ENCODE measurements around the gene NAV3.

Gene NAV3

DNA sequence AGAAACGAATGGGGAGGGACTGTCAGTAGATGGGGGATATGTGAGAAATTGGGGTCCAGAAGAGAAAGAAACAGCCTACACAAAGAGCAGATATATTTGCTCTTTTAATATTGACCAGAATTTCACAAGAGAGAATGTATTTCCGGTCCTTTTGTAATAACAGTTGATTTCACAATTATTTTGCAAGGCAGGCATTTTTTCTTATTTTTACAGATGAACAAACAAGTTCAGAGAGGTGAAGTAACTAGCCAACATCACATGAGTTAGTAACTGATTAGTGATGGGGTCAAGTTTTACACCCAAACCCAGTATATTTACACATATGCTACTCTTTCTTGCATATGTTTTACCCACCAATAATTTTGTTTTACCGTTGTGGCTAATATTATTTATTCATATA is 188.2 kb downstream of the NAV3 start:
- DNase-seq (ENCODE audit: extremely low spot score) = no peak
- ChIA-PET POLR2A (no interaction called here), CTCF (no interaction called here)
- TF ChIP-seq HDGF (IDR thresholded peaks at IDR 0.05; ENCODE audit: borderline replicate concordance) (no peak), SP1 (IDR thresholded peaks at IDR 0.05) (no peak), ELF4 (IDR thresholded peaks at IDR 0.05) (no peak), BHLHE40 (IDR thresholded peaks at IDR 0.05; ENCODE audit: borderline replicate concordance) (no peak), SUZ12 (IDR thresholded peaks at IDR 0.05) (no peak), L3MBTL2 (conservative IDR thresholded peaks at IDR 0.05) (no peak), ZNF384 (IDR thresholded peaks at IDR 0.05) (no peak), ARNT (IDR thresholded peaks at IDR 0.05) (no peak), LEF1 (IDR thresholded peaks at IDR 0.05; ENCODE audit: borderline replicate concordance) (no peak), FOXK2 (IDR thresholded peaks at IDR 0.05) (no peak), FOXA1 (IDR thresholded peaks at IDR 0.05) (no peak), CTBP1 (IDR thresholded peaks at IDR 0.05; ENCODE audit: borderline replicate concordance) (no peak), TARDBP (IDR thresholded peaks at IDR 0.05) (no peak), FOXM1 (IDR thresholded peaks at IDR 0.05; ENCODE audit: borderline replicate concordance) (no peak), NFRKB (IDR thresholded peaks at IDR 0.05) (no peak)
- TF ChIP-seq, protein P1, sequence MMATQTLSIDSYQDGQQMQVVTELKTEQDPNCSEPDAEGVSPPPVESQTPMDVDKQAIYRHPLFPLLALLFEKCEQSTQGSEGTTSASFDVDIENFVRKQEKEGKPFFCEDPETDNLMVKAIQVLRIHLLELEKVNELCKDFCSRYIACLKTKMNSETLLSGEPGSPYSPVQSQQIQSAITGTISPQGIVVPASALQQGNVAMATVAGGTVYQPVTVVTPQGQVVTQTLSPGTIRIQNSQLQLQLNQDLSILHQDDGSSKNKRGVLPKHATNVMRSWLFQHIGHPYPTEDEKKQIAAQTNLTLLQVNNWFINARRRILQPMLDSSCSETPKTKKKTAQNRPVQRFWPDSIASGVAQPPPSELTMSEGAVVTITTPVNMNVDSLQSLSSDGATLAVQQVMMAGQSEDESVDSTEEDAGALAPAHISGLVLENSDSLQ (IDR thresholded peaks at IDR 0.05) = no peak

DNA sequence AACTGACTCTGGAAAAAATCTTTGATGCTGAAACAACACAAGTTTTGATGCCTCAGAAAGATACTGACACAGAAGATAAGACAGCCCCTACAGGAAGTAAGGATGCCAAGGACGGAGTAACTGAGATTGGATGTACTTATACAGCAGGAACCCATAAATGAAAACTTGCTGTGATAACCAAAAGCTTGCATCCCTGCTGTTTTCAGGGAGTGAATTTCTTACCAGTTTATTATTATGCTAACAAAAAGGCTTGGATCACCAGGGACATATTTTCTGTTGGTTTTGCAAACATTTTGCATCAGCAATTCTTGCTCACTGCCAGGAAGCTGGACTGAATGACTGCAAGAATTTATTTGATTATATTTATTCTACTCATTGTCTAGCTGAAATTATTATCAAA is 197.7 kb downstream of the NAV3 start:
- no peak for TF ChIP-seq FOXA1 (IDR thresholded peaks at IDR 0.05)
- no peak for TF ChIP-seq CTBP1 (IDR thresholded peaks at IDR 0.05; ENCODE audit: borderline replicate concordance)
- TF ChIP-seq HDGF (IDR thresholded peaks at IDR 0.05; ENCODE audit: borderline replicate concordance) = no peak
- no peak for TF ChIP-seq L3MBTL2 (conservative IDR thresholded peaks at IDR 0.05)
- no peak for TF ChIP-seq NFRKB (IDR thresholded peaks at IDR 0.05)
- TF ChIP-seq, protein P1 (IDR thresholded peaks at IDR 0.05) = no peak
- no peak for TF ChIP-seq SUZ12 (IDR thresholded peaks at IDR 0.05)
- no peak for TF ChIP-seq FOXM1 (IDR thresholded peaks at IDR 0.05; ENCODE audit: borderline replicate concordance)
- no peak for DNase-seq (ENCODE audit: extremely low spot score)
- POLR2A ChIA-PET = no interaction called here
- CTCF ChIA-PET = no interaction called here

DNA sequence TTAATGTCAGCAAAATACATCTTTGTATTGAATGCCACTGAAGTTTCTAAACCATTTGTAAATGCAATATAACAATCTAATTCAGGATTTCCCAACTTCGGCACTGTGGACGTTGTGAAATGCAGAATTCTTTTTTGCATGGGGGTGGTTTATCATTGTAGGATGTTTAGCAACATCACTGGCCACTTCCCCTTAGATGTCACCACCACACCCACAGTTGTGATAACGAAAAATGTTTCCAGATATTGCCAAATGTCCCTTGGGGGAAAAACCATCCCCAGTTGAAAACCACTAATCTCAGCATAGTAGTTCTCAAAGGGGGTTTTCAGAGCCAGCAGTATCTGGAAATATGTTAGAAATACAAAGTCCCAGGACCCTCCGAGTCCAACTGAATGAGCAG is 203.3 kb downstream of the NAV3 start:
- TF ChIP-seq SP1 (IDR thresholded peaks at IDR 0.05) = no peak
- TF ChIP-seq FOXA1 (IDR thresholded peaks at IDR 0.05) = no peak
- POLR2A ChIA-PET = no interaction called here
- CTCF ChIA-PET = no interaction called here
- no peak for DNase-seq (ENCODE audit: extremely low spot score)

DNA sequence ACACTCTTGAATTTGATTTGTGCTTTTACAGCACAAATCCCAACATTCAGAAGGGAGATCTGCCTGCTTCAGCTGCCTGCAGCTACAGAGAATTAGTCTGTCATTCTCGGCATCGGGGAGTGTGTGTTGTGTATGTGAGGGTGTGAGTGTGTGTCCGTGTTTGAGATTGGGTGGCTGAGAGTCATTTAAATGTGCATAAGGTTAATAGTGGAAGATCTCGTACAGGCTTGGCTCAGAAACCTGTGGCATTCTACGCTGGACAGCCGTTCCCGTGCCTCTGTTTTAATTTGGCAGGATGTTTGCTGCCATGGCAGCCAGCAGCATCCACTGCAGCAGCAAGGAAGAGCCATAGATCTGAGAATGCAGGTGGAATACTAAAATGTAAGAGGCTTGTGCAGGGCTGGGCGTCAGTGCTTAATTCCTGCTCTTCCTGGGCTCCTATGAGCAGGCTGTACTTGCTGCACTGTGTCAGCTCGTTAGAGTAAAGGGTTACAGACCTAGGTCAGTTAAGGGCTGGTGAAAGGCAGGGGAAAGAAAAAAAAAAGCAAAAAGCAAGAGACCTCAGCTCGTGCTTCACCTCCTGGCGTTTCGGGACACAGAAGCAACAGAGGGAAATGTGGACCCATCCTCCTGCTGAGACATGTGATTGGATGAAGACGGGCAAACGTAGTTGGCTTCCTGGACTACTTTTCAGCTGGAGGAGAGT is 205.4 kb downstream of the NAV3 start:
- peak; percentile 11 for DNase-seq (ENCODE audit: extremely low spot score)
- ChIA-PET POLR2A (no interaction called here), CTCF (no interaction called here)
- TF ChIP-seq ZNF384 (IDR thresholded peaks at IDR 0.05) = no peak

DNA sequence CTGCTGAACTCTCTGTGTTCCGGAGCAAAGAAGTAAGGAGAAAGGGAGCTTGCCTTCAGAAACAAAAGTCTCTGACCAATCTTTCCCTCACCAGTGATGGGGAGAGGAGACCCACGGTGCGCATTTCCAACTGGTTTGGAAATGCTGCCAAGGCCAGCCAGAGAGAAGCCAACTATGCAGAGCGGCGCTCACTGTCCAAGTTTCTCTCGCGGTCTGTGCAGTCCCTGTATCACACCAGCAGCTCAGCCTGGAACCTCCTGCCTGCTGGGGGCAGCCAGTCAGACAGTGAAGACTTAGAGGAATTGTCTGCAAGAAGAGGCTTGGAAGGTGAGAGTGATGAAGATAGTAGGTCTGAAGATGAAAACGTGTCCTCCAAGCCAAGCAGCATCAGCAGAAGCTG is 206.2 kb downstream of the NAV3 start:
- CTCF ChIA-PET = no interaction called here
- no peak for TF ChIP-seq CTBP1 (IDR thresholded peaks at IDR 0.05; ENCODE audit: borderline replicate concordance)
- TF ChIP-seq FOXM1 (IDR thresholded peaks at IDR 0.05; ENCODE audit: borderline replicate concordance) = no peak
- no peak for TF ChIP-seq SP1 (IDR thresholded peaks at IDR 0.05)
- no peak for TF ChIP-seq BHLHE40 (IDR thresholded peaks at IDR 0.05; ENCODE audit: borderline replicate concordance)
- TF ChIP-seq TARDBP (IDR thresholded peaks at IDR 0.05) = no peak
- no peak for TF ChIP-seq ELF4 (IDR thresholded peaks at IDR 0.05)
- TF ChIP-seq FOXA1 (IDR thresholded peaks at IDR 0.05) = no peak
- no peak for TF ChIP-seq LEF1 (IDR thresholded peaks at IDR 0.05; ENCODE audit: borderline replicate concordance)
- TF ChIP-seq ZNF384 (IDR thresholded peaks at IDR 0.05) = no peak
- no peak for TF ChIP-seq HDGF (IDR thresholded peaks at IDR 0.05; ENCODE audit: borderline replicate concordance)
- TF ChIP-seq FOXK2 (IDR thresholded peaks at IDR 0.05) = no peak
- no peak for TF ChIP-seq SUZ12 (IDR thresholded peaks at IDR 0.05)
- TF ChIP-seq ARNT (IDR thresholded peaks at IDR 0.05) = no peak
- no peak for TF ChIP-seq L3MBTL2 (conservative IDR thresholded peaks at IDR 0.05)
- no peak for DNase-seq (ENCODE audit: extremely low spot score)
- POLR2A ChIA-PET = no interaction called here

DNA sequence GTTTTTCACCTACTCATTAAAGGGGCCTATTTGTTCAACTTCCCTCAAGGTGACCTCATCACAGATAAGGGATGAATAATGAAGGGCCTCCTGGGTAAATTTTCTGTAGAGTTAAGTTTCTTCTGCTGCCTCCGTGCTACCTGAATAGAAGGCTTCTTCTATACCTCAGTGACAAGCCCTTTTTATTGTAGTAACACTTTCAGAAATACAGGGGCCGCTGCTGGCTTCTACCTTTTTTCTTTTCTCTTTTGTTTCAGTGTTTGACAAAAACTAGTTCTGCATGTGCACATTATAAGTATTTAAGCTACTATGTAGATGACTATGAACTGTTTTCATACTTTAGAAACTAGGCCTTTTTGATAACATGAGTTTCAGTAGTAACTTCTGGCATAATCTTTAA is 207.0 kb downstream of the NAV3 start:
- TF ChIP-seq CTBP1 (IDR thresholded peaks at IDR 0.05; ENCODE audit: borderline replicate concordance) (no peak), SUZ12 (IDR thresholded peaks at IDR 0.05) (no peak)
- no peak for DNase-seq (ENCODE audit: extremely low spot score)
- CTCF ChIA-PET = no interaction called here
- POLR2A ChIA-PET = no interaction called here

DNA sequence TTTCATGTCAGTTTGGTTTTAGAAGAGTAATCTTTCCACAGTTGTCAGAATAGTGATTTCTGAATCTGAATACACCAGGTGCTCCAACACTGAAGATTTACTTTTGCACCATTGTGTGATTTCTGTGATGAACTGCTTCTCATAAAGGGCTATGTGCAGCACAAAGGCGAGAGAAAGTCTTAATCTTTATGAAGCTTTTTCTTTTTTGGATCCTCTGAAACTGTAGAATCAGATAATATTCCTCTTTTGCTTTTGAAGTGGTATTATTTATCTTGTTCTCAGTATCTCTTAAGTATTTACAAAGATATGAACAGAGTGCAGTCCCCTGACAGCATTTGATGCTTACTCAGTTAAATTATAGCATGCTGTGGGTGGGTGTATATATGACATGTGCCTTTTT is 207.8 kb downstream of the NAV3 start:
- CTCF ChIA-PET = no interaction called here
- POLR2A ChIA-PET = no interaction called here
- no peak for DNase-seq (ENCODE audit: extremely low spot score)
- TF ChIP-seq ZNF384 (IDR thresholded peaks at IDR 0.05) (no peak), NFRKB (IDR thresholded peaks at IDR 0.05) (no peak), FOXA1 (IDR thresholded peaks at IDR 0.05) (no peak), ARNT (IDR thresholded peaks at IDR 0.05) (no peak), LEF1 (IDR thresholded peaks at IDR 0.05; ENCODE audit: borderline replicate concordance) (no peak), FOXK2 (IDR thresholded peaks at IDR 0.05) (no peak), TARDBP (IDR thresholded peaks at IDR 0.05) (no peak), SP1 (IDR thresholded peaks at IDR 0.05) (no peak)

DNA sequence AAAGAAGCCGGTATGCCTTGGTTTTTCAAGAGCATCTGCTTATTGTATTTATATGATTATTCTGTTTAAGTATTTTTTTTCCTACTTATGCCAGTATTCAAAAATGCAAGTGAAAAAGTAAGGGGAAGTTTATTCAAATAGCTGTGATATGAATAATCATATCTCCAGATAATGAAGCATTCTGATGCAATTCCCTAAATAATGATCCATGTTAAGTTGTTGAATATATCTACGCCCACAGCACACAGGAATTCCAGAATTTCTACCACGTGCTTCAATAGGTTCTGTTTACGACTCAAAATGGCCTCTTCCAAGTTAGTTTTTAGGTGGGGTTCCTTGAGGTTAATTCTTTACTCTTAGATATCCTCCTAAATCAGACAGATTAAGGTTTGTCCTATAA is 208.3 kb downstream of the NAV3 start:
- CTCF ChIA-PET = no interaction called here
- POLR2A ChIA-PET = no interaction called here
- TF ChIP-seq LEF1 (IDR thresholded peaks at IDR 0.05; ENCODE audit: borderline replicate concordance) = no peak
- no peak for TF ChIP-seq SUZ12 (IDR thresholded peaks at IDR 0.05)
- no peak for TF ChIP-seq SP1 (IDR thresholded peaks at IDR 0.05)
- no peak for TF ChIP-seq NFRKB (IDR thresholded peaks at IDR 0.05)
- TF ChIP-seq HDGF (IDR thresholded peaks at IDR 0.05; ENCODE audit: borderline replicate concordance) = no peak
- TF ChIP-seq TARDBP (IDR thresholded peaks at IDR 0.05) = no peak
- no peak for TF ChIP-seq BHLHE40 (IDR thresholded peaks at IDR 0.05; ENCODE audit: borderline replicate concordance)
- DNase-seq (ENCODE audit: extremely low spot score) = no peak

All from HEK293T (cell line).